GM21723 (cell line): ENCODE results near the gene ABHD1.
A peak's percentile ranks its signal among the peaks of the same experiment; 100 is the strongest.
"Not testable (repeated sequence)": the region's sequence is repeated elsewhere in the genome, so short reads cannot be mapped to it uniquely, and the experiment has no call there.

Experiments used
- ATAC-seq: cut with Tn5 transposase; IDR thresholded peaks from one replicate; pipeline ENCODE4 v1.9.1; 2021; ENCODE audit warnings: mild to moderate bottlenecking, moderate library complexity; ENCODE audit not compliant: unreplicated experiment

ABHD1 gene

GRCh38 chr2:27162151-27163121, 38.8 kb downstream of the ABHD1 start:
- ATAC-seq = no peak

- ATAC-seq = peak; percentile 59
Measured at GRCh38 chr2:27164960-27165763, 41.5 kb downstream of the ABHD1 start.

GRCh38 chr2:27170581-27171337, 47.1 kb downstream of the ABHD1 start:
- no peak for ATAC-seq

GRCh38 chr2:27171351-27171848, 47.8 kb downstream of the ABHD1 start:
- no peak for ATAC-seq

GRCh38 chr2:27174638-27175037, 51.0 kb downstream of the ABHD1 start:
- no peak for ATAC-seq

GRCh38 chr2:27175330-27175729, 51.7 kb downstream of the ABHD1 start:
- no peak for ATAC-seq

GRCh38 chr2:27175781-27176180, 52.2 kb downstream of the ABHD1 start:
- not testable (repeated sequence) for ATAC-seq

GRCh38 chr2:27177441-27178351, 54.1 kb downstream of the ABHD1 start:
- ATAC-seq = no peak

GRCh38 chr2:27178469-27178868, 54.9 kb downstream of the ABHD1 start:
- ATAC-seq = no peak

GRCh38 chr2:27179344-27180000, 55.9 kb downstream of the ABHD1 start:
- ATAC-seq = no peak
